ENCODE results near the gene NDUFC1.

Gene NDUFC1

DNA sequence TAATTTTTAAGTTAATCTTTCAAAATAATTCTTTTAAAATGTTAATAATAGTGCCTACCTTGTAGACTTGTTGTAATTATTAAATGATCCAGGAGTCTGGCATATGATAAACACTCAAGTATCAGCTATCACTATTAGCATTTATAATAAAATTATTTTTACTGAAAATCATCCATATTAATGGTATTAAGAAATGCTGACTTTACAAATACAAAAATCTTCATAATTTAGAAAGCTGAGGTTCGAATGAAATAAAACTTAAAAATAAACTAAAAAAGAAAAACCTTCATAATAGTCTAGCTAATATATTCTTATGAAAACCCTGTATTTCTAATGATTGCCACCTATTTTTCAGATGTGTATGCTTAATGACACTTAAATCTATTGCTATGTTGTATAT is 27.5 kb downstream of the NDUFC1 start:
- TF ChIP-seq, protein P1, sequence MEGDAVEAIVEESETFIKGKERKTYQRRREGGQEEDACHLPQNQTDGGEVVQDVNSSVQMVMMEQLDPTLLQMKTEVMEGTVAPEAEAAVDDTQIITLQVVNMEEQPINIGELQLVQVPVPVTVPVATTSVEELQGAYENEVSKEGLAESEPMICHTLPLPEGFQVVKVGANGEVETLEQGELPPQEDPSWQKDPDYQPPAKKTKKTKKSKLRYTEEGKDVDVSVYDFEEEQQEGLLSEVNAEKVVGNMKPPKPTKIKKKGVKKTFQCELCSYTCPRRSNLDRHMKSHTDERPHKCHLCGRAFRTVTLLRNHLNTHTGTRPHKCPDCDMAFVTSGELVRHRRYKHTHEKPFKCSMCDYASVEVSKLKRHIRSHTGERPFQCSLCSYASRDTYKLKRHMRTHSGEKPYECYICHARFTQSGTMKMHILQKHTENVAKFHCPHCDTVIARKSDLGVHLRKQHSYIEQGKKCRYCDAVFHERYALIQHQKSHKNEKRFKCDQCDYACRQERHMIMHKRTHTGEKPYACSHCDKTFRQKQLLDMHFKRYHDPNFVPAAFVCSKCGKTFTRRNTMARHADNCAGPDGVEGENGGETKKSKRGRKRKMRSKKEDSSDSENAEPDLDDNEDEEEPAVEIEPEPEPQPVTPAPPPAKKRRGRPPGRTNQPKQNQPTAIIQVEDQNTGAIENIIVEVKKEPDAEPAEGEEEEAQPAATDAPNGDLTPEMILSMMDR (IDR thresholded peaks at IDR 0.05), result no peak

DNA sequence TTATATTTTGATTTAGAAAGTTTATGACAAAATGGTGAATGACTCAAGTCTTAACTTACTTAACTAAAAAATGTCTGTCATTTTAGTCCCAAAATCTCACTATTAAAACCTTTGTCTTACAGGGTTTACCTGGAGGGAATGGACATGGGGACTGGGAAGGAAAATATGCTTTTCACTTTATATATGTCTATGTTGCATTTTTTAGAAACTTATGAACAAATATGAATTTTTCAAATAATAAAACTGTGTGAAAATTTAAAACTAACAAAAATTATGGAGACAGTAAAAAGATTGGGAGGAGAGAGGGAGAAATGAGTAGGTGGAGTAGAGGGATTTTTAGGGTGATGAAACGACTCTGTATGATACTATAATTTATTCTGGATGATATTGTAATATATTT is 28.4 kb downstream of the NDUFC1 start:
- TF ChIP-seq, protein P1 (IDR thresholded peaks at IDR 0.05), result no peak

DNA sequence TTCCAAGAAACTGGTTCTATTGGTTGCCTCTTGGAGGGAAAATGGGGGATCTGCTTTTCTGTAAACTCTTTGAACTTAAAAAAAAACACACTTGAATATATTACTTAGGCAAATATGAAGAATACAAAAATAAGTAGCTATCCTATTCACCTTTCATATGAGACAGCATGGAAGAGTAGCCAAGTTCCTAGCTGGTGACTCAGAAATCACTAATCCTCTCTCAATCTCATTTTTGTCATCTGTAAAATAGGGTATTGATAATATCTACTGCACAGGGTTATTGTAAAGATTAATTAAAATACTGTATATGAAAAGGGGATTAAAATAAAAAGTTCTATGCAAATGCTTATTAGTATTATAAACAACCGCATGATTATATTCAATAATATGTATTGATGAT is 35.0 kb downstream of the NDUFC1 start:
- TF ChIP-seq, protein P1 (IDR thresholded peaks at IDR 0.05), result no peak

DNA sequence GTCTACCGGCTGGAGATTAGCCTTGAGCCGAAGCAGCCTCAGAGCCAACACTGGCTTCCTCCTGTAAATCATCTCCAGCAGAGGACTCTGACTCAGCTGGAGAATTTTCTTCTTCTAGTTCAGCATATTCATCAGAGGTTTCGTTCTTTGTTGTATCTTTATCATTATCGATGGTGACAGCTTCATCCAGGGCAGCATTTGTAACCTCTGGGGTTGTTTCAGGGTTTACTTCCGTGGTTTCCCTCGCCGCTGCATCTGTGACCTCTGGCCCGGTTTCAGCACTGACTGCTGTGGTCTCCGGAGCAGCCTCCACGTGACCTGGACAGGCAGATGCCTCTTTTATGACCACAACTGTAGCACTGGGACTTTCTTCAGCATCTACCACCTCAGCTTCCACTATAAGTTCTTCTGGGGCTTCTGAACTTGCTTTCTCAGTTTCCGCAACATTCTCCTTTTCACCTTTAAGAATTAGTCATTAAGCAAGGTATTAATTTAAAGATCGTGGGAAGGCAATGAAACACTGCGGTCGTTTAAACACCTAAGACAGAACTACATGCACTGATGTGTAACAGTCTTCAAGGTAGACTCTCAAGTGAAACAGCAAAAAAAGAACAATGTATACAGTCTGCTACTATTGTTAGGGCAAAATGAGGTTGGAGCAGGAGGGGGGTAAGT is 35.6 kb downstream of the NDUFC1 start:
- TF ChIP-seq, protein P1 (IDR thresholded peaks at IDR 0.05), result no peak

DNA sequence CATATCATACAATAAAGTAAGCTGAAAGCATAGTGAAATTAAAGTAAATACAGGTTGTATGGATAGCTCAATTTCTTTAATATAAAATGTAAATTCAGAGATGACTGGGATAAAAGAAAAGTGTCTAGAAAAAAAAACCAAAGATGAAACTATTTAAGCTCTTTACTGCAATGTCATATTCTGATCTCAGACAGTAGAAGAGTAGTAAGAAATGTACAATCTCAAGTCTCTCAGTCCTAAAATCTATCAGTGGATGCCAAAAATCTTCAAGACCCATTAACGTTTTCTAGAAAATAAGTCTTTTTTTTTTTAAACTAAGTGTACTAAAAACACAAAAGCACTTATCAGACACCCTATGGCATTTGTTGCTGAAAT is 36.1 kb downstream of the NDUFC1 start:
- TF ChIP-seq, protein P1 (IDR thresholded peaks at IDR 0.05), result no peak

DNA sequence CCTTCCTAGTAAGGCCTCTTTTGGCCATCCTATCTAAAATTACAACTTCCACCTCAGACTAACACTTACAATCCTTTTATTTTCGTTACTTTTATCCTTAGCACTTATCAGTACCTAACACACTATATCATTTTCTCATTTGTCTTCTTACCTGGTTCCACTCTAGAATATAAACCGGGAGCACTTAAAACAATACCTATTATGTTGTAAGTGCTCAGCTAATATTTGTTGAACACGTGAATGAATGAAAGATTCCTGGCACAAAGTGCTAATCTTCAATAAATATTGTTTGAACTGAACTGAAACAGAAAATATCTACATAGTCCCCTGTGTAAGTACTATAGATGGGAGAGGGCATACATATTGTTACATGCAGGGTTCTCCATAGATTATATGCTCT is 36.6 kb downstream of the NDUFC1 start:
- TF ChIP-seq, protein P1 (IDR thresholded peaks at IDR 0.05), result no peak

DNA sequence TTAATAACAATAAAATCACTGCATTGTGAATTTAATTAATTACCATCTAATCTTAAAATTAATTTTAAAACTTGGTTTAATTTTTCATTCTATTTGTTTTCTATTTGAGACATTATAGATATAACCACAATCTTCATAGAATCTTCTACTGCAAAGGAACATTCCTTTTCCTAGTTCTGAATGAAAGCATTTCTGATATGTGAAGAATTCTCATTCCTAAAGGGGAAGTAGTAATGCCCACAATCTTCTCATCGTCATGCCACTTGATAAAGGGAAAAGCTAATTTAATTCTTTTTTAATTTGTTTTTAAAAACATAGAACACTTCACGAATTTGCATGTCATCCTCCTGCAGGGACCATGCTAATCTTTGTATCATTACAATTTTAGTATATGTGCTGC is 45.9 kb downstream of the NDUFC1 start:
- TF ChIP-seq, protein P1 (IDR thresholded peaks at IDR 0.05), result no peak

DNA sequence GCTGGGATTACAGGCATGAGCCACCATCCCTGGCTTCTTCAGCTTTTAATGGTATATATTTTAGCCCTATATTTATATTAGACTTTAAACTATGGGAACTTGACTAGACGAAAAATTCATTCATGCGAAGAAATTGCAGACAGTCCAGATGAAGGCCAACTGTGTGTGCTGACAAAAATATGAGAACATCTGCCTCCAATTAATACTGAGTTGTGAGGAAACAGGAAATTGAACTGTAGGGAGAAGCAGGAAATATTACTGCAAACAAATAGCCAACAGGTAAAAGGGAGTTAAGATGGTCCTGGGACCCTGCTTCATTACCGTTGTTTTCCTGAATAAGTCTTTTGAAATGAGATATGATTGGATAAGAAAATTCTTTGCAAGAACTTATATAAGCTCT is 48.6 kb downstream of the NDUFC1 start:
- TF ChIP-seq, protein P1 (IDR thresholded peaks at IDR 0.05), result no peak

Measured in LNCAP (cell line).